HG03060 (cell line): ENCODE results near the gene CCDC14.
"Not testable (repeated sequence)": the region's sequence is repeated elsewhere in the genome, so short reads cannot be mapped to it uniquely, and the experiment has no call there.

Source experiments
- ATAC-seq: cut with Tn5 transposase; IDR thresholded peaks from one replicate; pipeline ENCODE4 v1.9.1; 2021; ENCODE audit warnings: low read depth, moderate number of reproducible peaks; ENCODE audit not compliant: unreplicated experiment

The CCDC14 gene

DNA sequence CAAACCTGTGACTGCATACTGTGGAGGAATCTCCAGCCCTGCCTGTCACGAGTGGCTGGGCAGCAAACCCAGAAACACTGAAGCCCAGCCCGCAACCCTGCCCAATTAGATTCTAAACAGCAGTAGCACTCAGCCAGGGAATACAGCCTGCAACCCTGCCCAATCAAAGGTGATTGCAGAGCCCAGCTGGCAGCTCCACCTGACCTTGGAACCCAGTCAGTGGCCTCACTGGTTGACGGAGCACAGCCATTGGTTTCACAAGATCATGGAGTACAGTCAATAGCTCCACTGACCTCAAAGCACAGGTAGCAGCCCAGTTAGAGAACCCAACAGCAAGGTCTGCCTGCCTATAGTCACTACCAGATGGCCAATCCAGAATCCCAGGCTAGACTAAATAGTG is 41.7 kb downstream of the CCDC14 start:
- no peak for ATAC-seq

DNA sequence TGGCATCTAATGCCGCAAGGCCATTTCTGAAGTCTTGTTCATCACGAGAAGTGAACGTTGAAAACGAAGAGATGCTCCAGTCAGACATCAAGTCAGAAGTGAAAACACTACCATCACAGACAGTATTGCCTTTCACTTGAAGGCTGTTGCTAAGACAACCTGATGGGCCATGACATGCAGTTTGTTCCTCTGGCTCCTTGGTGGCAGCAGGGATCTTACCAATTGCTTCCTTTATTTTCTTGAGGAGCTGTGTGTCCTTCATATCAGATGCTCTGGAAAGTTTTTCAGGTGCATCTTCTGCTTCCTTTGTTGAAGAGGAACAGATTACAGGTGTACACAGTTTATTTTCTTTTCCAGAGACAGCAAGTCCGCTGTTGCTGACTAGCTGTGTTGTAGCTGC is 46.2 kb downstream of the CCDC14 start:
- ATAC-seq, result no peak

DNA sequence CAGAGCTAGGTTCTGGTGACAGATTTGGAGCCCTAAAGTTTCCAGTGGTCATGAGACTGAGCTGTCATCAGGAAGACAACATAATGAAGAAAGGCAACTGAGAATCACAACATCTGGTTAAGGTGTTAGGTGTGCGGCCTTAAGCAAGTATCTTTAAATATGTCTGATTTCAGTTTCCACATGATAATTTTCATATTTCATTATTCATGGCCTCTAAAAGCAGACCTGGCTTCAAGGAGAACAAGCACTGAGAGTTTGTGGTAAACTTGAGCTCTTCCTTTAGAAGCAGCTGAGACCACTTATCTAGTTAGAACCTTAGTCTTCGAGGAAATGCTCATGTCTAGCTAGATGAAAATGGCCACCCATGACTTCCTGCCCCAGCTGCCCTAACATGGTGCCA is 51.2 kb downstream of the CCDC14 start:
- no peak for ATAC-seq

DNA sequence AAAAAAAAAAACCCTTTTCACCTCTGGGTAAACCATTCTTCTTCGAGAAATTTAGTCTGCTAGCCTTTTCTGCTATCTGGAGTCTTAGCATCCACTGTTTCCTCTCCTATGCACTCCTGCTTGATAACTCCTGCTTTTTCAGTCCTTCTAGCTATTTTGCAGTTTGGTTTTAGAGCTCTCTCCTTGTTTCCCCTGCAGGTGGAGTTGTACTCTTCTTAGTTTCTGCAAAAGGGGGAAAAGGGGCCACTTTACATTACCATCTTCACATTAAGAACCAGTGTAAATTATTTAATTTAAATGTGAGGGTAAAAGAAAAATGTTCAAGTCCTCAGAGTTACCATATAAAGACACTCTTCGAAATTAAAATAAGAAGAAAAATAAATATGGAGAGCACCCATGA is 53.3 kb downstream of the CCDC14 start:
- ATAC-seq, result no peak

- ATAC-seq, result no peak
Measured at GRCh38 chr3:123899300-123899865, 61.6 kb downstream of the CCDC14 start.

GRCh38 chr3:123893012-123893411 is 68.0 kb downstream of the CCDC14 start:
- no peak for ATAC-seq

- ATAC-seq, result no peak
Measured at GRCh38 chr3:123892195-123892594, 68.8 kb downstream of the CCDC14 start.

- not testable (repeated sequence) for ATAC-seq
Measured at GRCh38 chr3:123890991-123891390, 70.0 kb downstream of the CCDC14 start.

DNA sequence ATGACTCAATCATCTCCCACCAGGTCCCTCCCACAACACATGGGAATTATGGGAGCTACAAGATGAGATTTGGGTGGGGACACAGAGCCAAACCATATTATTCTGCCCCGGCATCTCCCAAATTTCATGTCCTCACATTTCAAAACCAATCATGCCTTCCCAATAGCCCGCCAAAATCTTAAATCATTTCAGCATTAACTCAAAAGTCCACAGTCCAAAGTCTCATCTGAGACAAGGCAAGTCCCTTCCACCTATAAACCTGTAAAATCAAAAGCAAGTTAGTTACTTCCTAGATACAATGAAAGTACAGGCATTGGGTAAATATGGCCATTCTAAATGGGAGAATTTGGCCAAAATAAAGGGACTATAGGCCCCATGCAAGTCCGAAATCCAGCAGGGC is 70.9 kb downstream of the CCDC14 start:
- ATAC-seq, result not testable (repeated sequence)

DNA sequence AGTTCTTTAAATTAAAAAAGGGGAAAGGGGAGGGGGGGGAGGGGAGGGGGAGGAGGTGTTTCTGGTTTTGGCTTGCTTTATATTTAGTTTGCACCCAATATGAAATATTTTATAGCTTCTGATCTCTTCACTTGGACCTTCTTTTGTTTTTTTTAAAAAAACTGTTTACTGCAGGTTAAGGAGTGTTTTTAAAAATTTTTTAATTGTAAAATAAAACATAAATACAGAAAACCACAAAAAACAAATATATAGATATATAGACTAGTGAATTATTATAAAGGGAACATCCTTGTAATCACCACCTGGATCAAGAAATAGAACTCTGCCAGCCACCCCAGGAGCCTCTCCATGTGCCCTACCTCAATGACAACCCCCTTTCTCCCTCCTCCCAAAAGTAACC is 76.0 kb downstream of the CCDC14 start:
- ATAC-seq, result no peak

DNA sequence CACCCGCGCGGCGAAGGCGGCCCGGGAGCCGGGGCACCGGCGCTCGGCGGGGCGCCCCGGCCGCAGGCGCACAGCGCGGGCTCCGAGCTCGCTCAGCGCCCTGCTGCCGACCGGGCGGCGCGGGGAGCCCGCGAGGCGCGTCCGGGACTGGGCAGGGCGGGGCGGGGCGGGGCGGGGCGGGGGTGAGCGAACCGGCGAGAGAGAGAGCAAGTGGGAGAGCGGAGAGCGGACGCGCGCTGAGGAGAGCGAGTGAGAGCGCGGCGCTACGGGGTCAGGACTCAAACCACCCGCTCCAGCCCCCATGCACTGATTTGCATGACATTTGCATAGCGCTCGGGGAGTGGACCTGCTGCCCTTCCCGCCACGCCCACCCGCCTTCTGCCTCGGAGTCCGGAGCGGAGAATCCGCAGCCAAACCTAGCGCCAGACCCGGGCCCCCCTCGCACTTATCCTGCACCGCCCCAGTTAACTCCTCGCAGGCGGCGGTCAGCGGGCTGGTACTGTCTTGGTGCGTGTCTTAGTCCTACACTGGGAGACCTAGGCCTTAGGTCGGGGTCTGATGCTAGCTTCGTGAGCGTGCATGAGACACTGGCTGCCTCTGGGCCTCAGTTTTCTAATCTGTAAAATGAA is 76.7 kb downstream of the CCDC14 start, which contains the start of gene MYLK:
Gene MYLK, minus strand, starts transcription at position 130 of the 629 bp plus-strand sequence. CDS start 90,491 bp downstream, outside the sequence.
- no peak for ATAC-seq

DNA sequence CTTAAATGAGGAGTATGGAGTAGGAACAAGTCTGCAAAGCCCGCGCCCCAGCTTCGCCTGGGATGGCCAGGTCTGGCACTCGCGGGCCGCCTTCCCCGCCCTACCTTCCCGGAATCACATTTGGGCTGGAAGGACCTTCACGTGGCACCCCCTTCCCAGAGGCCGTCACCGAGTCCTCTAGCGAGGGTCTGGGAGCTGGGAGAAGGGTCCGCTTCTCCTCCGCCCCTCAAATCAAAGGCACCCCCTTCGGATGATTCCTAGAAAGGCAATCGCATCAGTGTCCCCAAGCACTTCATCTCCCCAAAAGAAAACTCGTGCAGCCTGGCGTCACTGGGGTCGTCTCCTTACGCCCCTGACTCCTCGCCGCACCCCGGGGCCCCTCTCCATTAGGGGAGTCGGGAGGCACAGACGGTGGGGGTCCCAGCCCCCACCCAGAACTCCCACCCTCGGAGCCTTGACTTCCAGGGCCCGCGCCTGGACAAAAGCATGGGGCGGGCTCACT is 77.3 kb downstream of the CCDC14 start:
- ATAC-seq, result no peak

DNA sequence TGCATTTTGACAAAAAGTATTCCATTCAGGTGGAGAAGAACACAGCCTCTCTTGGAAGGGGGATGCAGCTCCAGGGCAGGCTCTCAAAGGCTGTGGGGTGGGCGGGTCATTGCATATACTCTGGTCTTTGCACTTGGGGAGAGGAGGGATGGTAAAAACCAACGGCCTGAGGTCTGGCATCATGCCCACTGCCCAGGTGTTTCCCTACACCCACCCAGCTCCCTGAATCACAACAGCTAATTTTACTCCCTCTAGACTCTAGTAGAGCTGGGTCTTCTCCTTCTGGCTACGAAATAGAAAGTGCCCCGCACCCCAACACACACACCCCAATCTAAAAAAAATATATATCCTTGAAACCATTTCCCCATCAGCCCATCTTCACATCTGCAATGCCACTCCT is 77.9 kb downstream of the CCDC14 start:
- ATAC-seq, result no peak

DNA sequence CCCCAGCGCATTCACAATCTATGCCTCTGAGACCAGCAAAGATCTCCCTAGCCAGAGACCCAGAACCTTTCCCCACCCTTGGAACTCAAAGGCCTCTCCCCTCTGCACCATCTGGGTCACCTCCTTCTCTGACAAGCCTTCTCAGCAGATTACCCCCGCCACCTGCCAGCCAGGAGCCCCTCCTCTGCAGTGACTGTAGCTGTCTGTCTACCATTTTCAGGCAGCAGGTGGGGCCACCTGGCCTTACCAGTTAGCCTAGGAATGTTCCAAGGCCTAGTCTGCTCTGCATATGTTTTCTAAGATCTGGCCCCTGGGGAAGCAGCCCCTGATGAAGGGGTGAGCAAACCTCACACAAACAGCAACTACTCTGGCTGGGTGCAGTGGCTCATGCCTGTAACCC is 79.3 kb downstream of the CCDC14 start:
- no peak for ATAC-seq

GRCh38 chr3:123880998-123881561 is 79.9 kb downstream of the CCDC14 start:
- no peak for ATAC-seq

DNA sequence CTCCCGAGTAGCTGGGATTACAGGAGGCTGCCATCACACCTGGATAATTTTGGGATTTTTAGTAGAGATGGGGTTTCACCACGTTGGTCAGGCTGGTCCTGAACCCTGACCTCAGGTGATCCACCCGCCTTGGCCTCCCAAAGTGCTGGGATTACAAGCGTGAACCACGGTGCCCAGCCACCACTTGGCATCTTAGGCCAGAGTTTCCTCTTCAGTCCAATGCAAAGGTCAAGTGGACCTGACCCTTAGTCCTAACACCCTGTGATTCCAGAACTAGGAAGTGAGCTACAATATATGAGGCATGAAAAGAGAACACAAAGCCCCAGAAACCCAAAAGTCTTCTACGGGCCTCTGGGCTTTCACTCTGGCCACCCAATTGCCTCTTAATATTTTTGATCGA is 82.2 kb downstream of the CCDC14 start:
- ATAC-seq, result no peak

DNA sequence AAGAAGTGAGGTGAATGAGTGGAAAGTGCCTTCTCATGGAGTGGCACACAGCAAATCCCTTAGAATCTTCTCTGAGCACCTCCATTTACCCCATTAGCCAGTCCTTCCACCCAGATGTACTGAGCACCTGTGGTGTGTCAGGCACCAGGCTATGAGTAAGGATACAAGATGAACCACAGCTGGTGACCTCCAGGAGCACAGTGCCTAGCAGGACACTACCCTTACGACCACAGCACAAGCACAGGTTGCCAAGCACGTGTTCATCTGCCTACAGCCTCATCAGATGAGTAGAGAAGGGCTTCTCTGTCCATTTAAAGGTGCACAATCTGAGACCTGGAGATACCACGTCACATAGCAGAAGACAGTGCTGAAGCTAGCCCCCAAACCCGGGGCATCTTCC is 83.1 kb downstream of the CCDC14 start:
- ATAC-seq, result no peak

GRCh38 chr3:123877466-123877865 is 83.6 kb downstream of the CCDC14 start:
- ATAC-seq, result no peak

DNA sequence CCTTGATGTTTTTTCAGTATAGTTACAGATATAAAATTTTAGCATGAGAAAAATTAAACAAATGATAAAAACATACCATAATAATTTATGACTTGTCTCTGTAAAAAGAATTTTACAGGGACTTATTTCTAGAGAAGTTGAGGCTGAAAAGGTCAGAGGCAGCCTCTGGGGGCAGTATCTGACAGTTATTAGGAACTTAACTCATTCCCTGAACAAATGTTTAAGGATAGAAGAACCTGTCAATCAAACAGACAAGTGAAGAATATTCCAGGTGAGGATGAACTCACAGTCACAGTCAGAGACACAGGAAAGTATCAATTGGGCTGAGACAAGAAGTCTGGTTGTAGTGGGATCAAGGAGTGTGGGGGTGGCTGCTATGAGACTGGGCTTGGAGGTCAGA is 84.2 kb downstream of the CCDC14 start:
- ATAC-seq, result no peak

GRCh38 chr3:123872621-123873020 is 88.4 kb downstream of the CCDC14 start:
- ATAC-seq, result no peak

DNA sequence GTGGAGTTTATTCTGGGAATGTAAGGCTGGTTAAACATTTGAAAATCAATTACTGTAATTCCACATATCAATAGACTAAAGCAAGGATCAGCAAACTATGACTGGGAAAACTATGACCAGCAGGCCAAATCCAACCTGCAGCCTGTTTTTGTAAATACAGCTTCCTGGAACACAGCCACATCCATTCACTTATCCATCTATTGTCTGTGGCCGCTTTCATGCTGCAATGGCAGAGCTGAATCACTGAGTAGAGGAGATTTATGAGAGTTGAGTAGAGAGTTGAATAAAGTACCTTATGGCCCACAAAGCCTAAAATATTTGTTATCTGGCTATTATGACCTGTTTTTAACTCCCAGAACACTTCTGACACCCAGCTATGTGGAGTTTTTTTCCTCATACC is 89.1 kb downstream of the CCDC14 start:
- no peak for ATAC-seq

- ATAC-seq, result no peak
Measured at GRCh38 chr3:123870033-123870432, 91.0 kb downstream of the CCDC14 start.
